Urinary bladder (tissue), 4 donors: ENCODE measurements around the gene TNS3. TPM values are rescaled to one million over a fixed set of nuclear protein-coding genes. Genes with fewer than 3 reads are reported as not detected.

Experiments
- DNase-seq: peaks from one replicate; pipeline ENCODE4 v3.0.0-alpha.2; 2015; ENCODE audit errors: extremely low spot score
- H3K27ac ChIP-seq: one replicate; pipeline ENCODE4 v1.5.1; 2013; ENCODE audit warnings: low read depth, mild to moderate bottlenecking, moderate library complexity
- H3K36me3 ChIP-seq: one replicate; pipeline ENCODE4 v1.6.1; 2013; ENCODE audit warnings: mild to moderate bottlenecking, moderate library complexity; ENCODE audit not compliant: insufficient read depth
- H3K4me1 ChIP-seq: one replicate; pipeline ENCODE4 v1.6.1; 2013; ENCODE audit warnings: mild to moderate bottlenecking, moderate library complexity; ENCODE audit not compliant: insufficient read depth
- H3K4me3 ChIP-seq: one replicate; pipeline ENCODE4 v1.5.1; 2013; ENCODE audit warnings: low read depth, low read length
- WGBS: extraction: QIAGEN DNeasy Blood & Tissue Kit; methylation state at CpG from one replicate; pipeline ENCODE4 v1.1.7; 2013; 5-methylcytosine and 5-hydroxymethylcytosine counted together
- polyA plus RNA-seq: library from polyadenylated mRNA; stranded (reverse); fragments of 200-250 nt; gene quantifications from one replicate; pipeline ENCODE4 v1.2.3, GENCODE V29; 2013
- total RNA-seq: library from RNA; depleted of rRNA; stranded (reverse); fragments of >200 nt; gene quantifications from one replicate; pipeline ENCODE4 v1.2.3, GENCODE V29; 2014
- donor health status: healthy with polysubstance abuse.
- donor health status: healthy.

Gene TNS3
- total and polyA plus RNA-seq, 2 donors, result 15.5 to 71.3 TPM

- no peak for DNase-seq
- Histone ChIP-seq H3K4me3 (no peak overlapping the region), H3K27ac (no peak overlapping the region), H3K36me3 (no peaks in the 10 kb centered on the region), H3K4me1 (peaks cover 2% of the 10 kb centered on the region)
- 50% methylated on average over 10 of the region's 10 CpGs for WGBS
Observed at GRCh38 chr7:47516985-47517600, 64.8 kb downstream of the TNS3 start.

GRCh38 chr7:47516386-47516785 is 65.5 kb downstream of the TNS3 start:
- DNase-seq, result no peak
- no peak overlapping the region for H3K27ac ChIP-seq
- peaks cover 2% of the 10 kb centered on the region for H3K4me1 ChIP-seq
- H3K4me3 ChIP-seq, result no peak overlapping the region
- no peaks in the 10 kb centered on the region for H3K36me3 ChIP-seq
- WGBS, result 94% methylated on average over 6 of the region's 6 CpGs

GRCh38 chr7:47515305-47515834 is 66.5 kb downstream of the TNS3 start:
- no peak overlapping the region for H3K27ac ChIP-seq
- no peaks in the 10 kb centered on the region for H3K36me3 ChIP-seq
- H3K4me3 ChIP-seq, result no peak overlapping the region
- no peak for DNase-seq
- peaks cover 2% of the 10 kb centered on the region for H3K4me1 ChIP-seq
- 98% methylated on average over 7 of the region's 7 CpGs for WGBS

- WGBS, result 98% methylated on average over 3 of the region's 3 CpGs
- no peak for DNase-seq
- H3K36me3 ChIP-seq, result no peaks in the 10 kb centered on the region
- no peak overlapping the region for H3K27ac ChIP-seq
- no peak overlapping the region for H3K4me3 ChIP-seq
- peaks cover 2% of the 10 kb centered on the region for H3K4me1 ChIP-seq
Observed at GRCh38 chr7:47514818-47515217, 67.1 kb downstream of the TNS3 start.

GRCh38 chr7:47514367-47514766 is 67.5 kb downstream of the TNS3 start:
- Histone ChIP-seq H3K4me1 (peaks cover 2% of the 10 kb centered on the region), H3K4me3 (no peak overlapping the region), H3K27ac (no peak overlapping the region), H3K36me3 (no peaks in the 10 kb centered on the region)
- 88% methylated on average over 4 of the region's 4 CpGs for WGBS
- no peak for DNase-seq

- H3K4me3 ChIP-seq, result no peak overlapping the region
- no peaks in the 10 kb centered on the region for H3K36me3 ChIP-seq
- H3K27ac ChIP-seq, result no peak overlapping the region
- DNase-seq, result no peak
- WGBS, result 16% methylated on average over 12 of the region's 12 CpGs
- H3K4me1 ChIP-seq, result peaks cover 2% of the 10 kb centered on the region
Observed at GRCh38 chr7:47513741-47514241, 68.1 kb downstream of the TNS3 start.

GRCh38 chr7:47512481-47513176 is 69.3 kb downstream of the TNS3 start:
- no peak overlapping the region for H3K27ac ChIP-seq
- peaks cover 2% of the 10 kb centered on the region for H3K4me1 ChIP-seq
- H3K4me3 ChIP-seq, result no peak overlapping the region
- no peak for DNase-seq
- WGBS, result 70% methylated on average over 5 of the region's 5 CpGs
- H3K36me3 ChIP-seq, result no peaks in the 10 kb centered on the region

GRCh38 chr7:47511699-47512370 is 70.1 kb downstream of the TNS3 start:
- Histone ChIP-seq H3K4me3 (no peak overlapping the region), H3K36me3 (no peaks in the 10 kb centered on the region), H3K4me1 (no peaks in the 10 kb centered on the region), H3K27ac (no peak overlapping the region)
- WGBS, result 76% methylated on average over 16 of the region's 16 CpGs
- no peak for DNase-seq

- H3K27ac ChIP-seq, result no peak overlapping the region
- 87% methylated on average over 6 of the region's 6 CpGs for WGBS
Observed at GRCh38 chr7:47510786-47511185, 71.1 kb downstream of the TNS3 start.

GRCh38 chr7:47510192-47510591 is 71.7 kb downstream of the TNS3 start:
- no peak for DNase-seq
- H3K4me3 ChIP-seq, result no peak overlapping the region
- H3K4me1 ChIP-seq, result no peaks in the 10 kb centered on the region
- H3K27ac ChIP-seq, result no peak overlapping the region
- H3K36me3 ChIP-seq, result no peaks in the 10 kb centered on the region
- 73% methylated on average over 5 of the region's 5 CpGs for WGBS

More at GRCh38 chr7:47510786-47511185, 71.1 kb downstream of the TNS3 start:
- DNase-seq, result no peak
- H3K4me3 ChIP-seq, result no peak overlapping the region
- H3K36me3 ChIP-seq, result no peaks in the 10 kb centered on the region
- no peaks in the 10 kb centered on the region for H3K4me1 ChIP-seq

GRCh38 chr7:47509571-47509970 is 72.3 kb downstream of the TNS3 start:
- H3K36me3 ChIP-seq, result no peaks in the 10 kb centered on the region
- no peak overlapping the region for H3K27ac ChIP-seq
- 96% methylated on average over 7 of the region's 7 CpGs for WGBS
- H3K4me1 ChIP-seq, result no peaks in the 10 kb centered on the region
- no peak overlapping the region for H3K4me3 ChIP-seq
- DNase-seq, result no peak

- WGBS, result 92% methylated on average over 11 of the region's 11 CpGs
- H3K27ac ChIP-seq, result no peak overlapping the region
- DNase-seq, result no peak
- no peak overlapping the region for H3K4me3 ChIP-seq
- H3K4me1 ChIP-seq, result no peaks in the 10 kb centered on the region
- H3K36me3 ChIP-seq, result no peaks in the 10 kb centered on the region
Observed at GRCh38 chr7:47508389-47509380, 73.2 kb downstream of the TNS3 start.

- H3K4me1 ChIP-seq, result no peaks in the 10 kb centered on the region
- no peak overlapping the region for H3K4me3 ChIP-seq
- no peak for DNase-seq
- H3K36me3 ChIP-seq, result no peaks in the 10 kb centered on the region
- whole genome bisulfite sequencing, result 85% methylated on average over 9 of the region's 9 CpGs
- no peak overlapping the region for H3K27ac ChIP-seq
Observed at GRCh38 chr7:47507522-47507921, 74.4 kb downstream of the TNS3 start.
